Endothelial cell of umbilical vein (primary cell): ENCODE data around the gene CDK12. TPM values are rescaled to one million over a fixed set of nuclear protein-coding genes. Genes with fewer than 3 reads are reported as not detected.

Experiments
- BruUV-seq: library from RNA; stranded (reverse); fragments of 400-500 nt; replicated peaks from 2 replicates; lab custom pipeline; 2021; lab: Mats Ljungman, UMichigan
- CTCF ChIA-PET: fragments of 300-600, 350-600 bp; sonication (Branson Sonifier 250); formaldehyde crosslinking; loops from one replicate; lab custom pipeline; 2021; ENCODE audit warnings: antibody characterized with exemption, inconsistent platforms; lab: Charles Lee
- POLR2A ChIA-PET: fragments of 300-600, 350-600 bp; sonication (Branson Sonifier 250); formaldehyde crosslinking; loops from one replicate; lab custom pipeline; 2021; ENCODE audit warnings: antibody characterized with exemption, inconsistent platforms; lab: Charles Lee
- DNase-seq: peaks from one replicate; pipeline ENCODE4 v3.0.0-alpha.2; 2011; ENCODE audit warnings: low read depth, low spot score
- FAIRE-seq: peaks from 2 replicates; lab custom pipeline; 2011; peaks lifted over from hg19 to GRCh38; lab: Jason Lieb, UNC
- H2AFZ ChIP-seq: 2 replicates; pipeline ENCODE4 v1.6.0; 2012; ENCODE audit warnings: low read depth, low read length, control low read depth, inconsistent platforms
- H3K27ac ChIP-seq: 2 replicates; pipeline ENCODE4 v1.5.1; 2011; ENCODE audit warnings: low read depth, mild to moderate bottlenecking, control low read depth, low read length, moderate library complexity; ENCODE audit not compliant: insufficient read depth
- H3K27me3 ChIP-seq, 2 experiments: 2 replicates each; pipeline versions ENCODE4 v1.6.0 to v1.6.1; 2011; ENCODE audit warnings: low read length in 2 of 2, mixed read lengths in 1 of 2; ENCODE audit not compliant: control insufficient read depth in 2 of 2, insufficient read depth in 2 of 2
- H3K36me3 ChIP-seq, 2 experiments: 2 replicates in 1 of 2; 3 replicates in 1 of 2; pipeline ENCODE4 v1.5.1; 2011; ENCODE audit warnings: low read length in 2 of 2, mild to moderate bottlenecking in 1 of 2, moderate library complexity in 1 of 2; ENCODE audit not compliant: control insufficient read depth in 2 of 2, insufficient read depth in 2 of 2; ENCODE audit errors: extremely low read depth in 1 of 2
- H3K4me1 ChIP-seq: 3 replicates; pipeline ENCODE4 v1.5.1; 2011; ENCODE audit warnings: mild to moderate bottlenecking, low read length; ENCODE audit not compliant: control insufficient read depth, insufficient read depth; ENCODE audit errors: extremely low read depth
- H3K4me2 ChIP-seq: 2 replicates; pipeline ENCODE4 v1.6.1; 2011; ENCODE audit warnings: low read length, control low read depth, mixed read lengths; ENCODE audit not compliant: insufficient read depth
- H3K4me3 ChIP-seq, 3 experiments: fragments of 200-600 bp in 1 of 3; sonication (generic), shearing (Covaris generic) in 1 of 3; replicated peaks in 1 of 3; 2 replicates each; pipeline ENCODE4 v1.5.1; 2011 to 2016; ENCODE audit warnings: control low read depth in 3 of 3, low read length in 3 of 3, mild to moderate bottlenecking in 2 of 3, inconsistent platforms in 1 of 3, low read depth in 1 of 3, moderate library complexity in 1 of 3; ENCODE audit not compliant: insufficient read depth in 1 of 3
- H3K79me2 ChIP-seq: 2 replicates; pipeline ENCODE4 v1.6.0; 2012; ENCODE audit warnings: low read length, inconsistent platforms; ENCODE audit not compliant: control insufficient read depth, insufficient read depth
- H3K9ac ChIP-seq: replicated peaks from 2 replicates; pipeline ENCODE3; 2011; ENCODE audit warnings: low read length, control low read depth; ENCODE audit not compliant: insufficient read depth; ENCODE audit errors: extremely low read depth
- H3K9me1 ChIP-seq: replicated peaks from 3 replicates; pipeline ENCODE4 v1.6.0; 2011; ENCODE audit warnings: mild to moderate bottlenecking, low read length; ENCODE audit not compliant: control insufficient read depth, insufficient read depth; ENCODE audit errors: extremely low read depth
- H3K9me3 ChIP-seq: replicated peaks from 2 replicates; pipeline ENCODE4 v1.5.1; 2012; ENCODE audit warnings: low read length, inconsistent platforms; ENCODE audit not compliant: control insufficient read depth, insufficient read depth
- H4K20me1 ChIP-seq: replicated peaks from 2 replicates; pipeline ENCODE3; 2011; ENCODE audit warnings: mild to moderate bottlenecking, low read length; ENCODE audit not compliant: control insufficient read depth, insufficient read depth; ENCODE audit errors: extremely low read depth
- CTCF ChIP-seq, 2 donors: IDR thresholded peaks; 1 replicate in 1 of 2; 2 replicates in 1 of 2; pipeline ENCODE4 v1.5.1; 2011; ENCODE audit warnings: low read length in 2 of 2, mild to moderate bottlenecking in 2 of 2, moderate library complexity in 2 of 2, control low read depth in 1 of 2, inconsistent platforms in 1 of 2, low read depth in 1 of 2; ENCODE audit not compliant: insufficient read depth in 1 of 2; ENCODE audit errors: extremely low read depth in 1 of 2
- EZH2 ChIP-seq: IDR thresholded peaks from 2 replicates; pipeline ENCODE4 v1.6.1; 2012; ENCODE audit warnings: borderline replicate concordance, low read depth, mild to moderate bottlenecking, moderate library complexity, low read length, inconsistent platforms; ENCODE audit not compliant: severe bottlenecking
- FOS ChIP-seq: IDR thresholded peaks from 2 replicates; pipeline ENCODE4 v1.6.1; 2011; ENCODE audit warnings: mild to moderate bottlenecking, low read length, moderate library complexity, borderline replicate concordance; ENCODE audit not compliant: insufficient read depth
- GATA2 ChIP-seq: IDR thresholded peaks from 2 replicates; pipeline ENCODE4 v1.7.0; 2011; ENCODE audit warnings: low read depth, mild to moderate bottlenecking, moderate library complexity, mixed read lengths, low read length; ENCODE audit not compliant: insufficient read length, insufficient read depth
- JUN ChIP-seq: IDR thresholded peaks from 2 replicates; pipeline ENCODE4 v1.6.1; 2011; ENCODE audit warnings: borderline replicate concordance, low read depth; ENCODE audit not compliant: insufficient read length, insufficient read depth
- MAX ChIP-seq: IDR thresholded peaks from 2 replicates; pipeline ENCODE4 v1.6.1; 2011; ENCODE audit not compliant: insufficient read depth, insufficient read length
- MYC ChIP-seq: IDR thresholded peaks from one replicate; pipeline ENCODE4 v1.6.1; 2011; ENCODE audit warnings: mild to moderate bottlenecking, low read depth, low read length
- POLR2A ChIP-seq: IDR thresholded peaks from 2 replicates; pipeline ENCODE4 v1.6.1; 2012; ENCODE audit warnings: low read depth, mild to moderate bottlenecking, control low read depth, low read length
- POLR2AphosphoS5 ChIP-seq: IDR thresholded peaks from 2 replicates; pipeline ENCODE4 v1.6.1; 2012; ENCODE audit warnings: low read depth, mild to moderate bottlenecking, control low read depth, low read length, moderate library complexity; ENCODE audit not compliant: insufficient read depth
- dilution Hi-C: fragments of 300-500 bp; cut with MboI; formaldehyde crosslinking; loops from one replicate; pipeline ENCODE4 v1.15.0; 2019; ENCODE audit warnings: low sequenced_read_pairs; ENCODE audit not compliant: extremely low pct_ligation_motif_present
- intact Hi-C: fragments of 100-400 bp; cut with micrococcal nuclease; formaldehyde crosslinking; loops from one replicate; pipeline ENCODE4 v1.10.0; 2022
- polyA plus RNA-seq, 4 experiments: library from polyadenylated mRNA; depleted of rRNA in 3 of 4; stranded (reverse) in 3 of 4; unstranded in 1 of 4; fragments of >200 nt; gene quantifications; 2 replicates each; pipeline versions ENCODE4 v1.2.1 to v1.2.3, GENCODE V29; 2011 to 2012; ENCODE audit warnings: missing spikeins in 1 of 4
- total RNA-seq: library from RNA; stranded (reverse); gene quantifications from 2 replicates; pipeline ENCODE4 v1.2.3, GENCODE V29; 2021

CDK12 gene
- total and polyA plus RNA-seq, 2 donors (not counting 3 experiments of a cell fraction or from before 2014, with no cell fraction given), result 14.2 to 55.4 TPM

- Histone ChIP-seq H3K4me3 (no peak overlapping the region), H4K20me1 (no peaks in the 10 kb centered on the region), H2AFZ (no peak overlapping the region), H3K4me2 (no peak overlapping the region), H3K27me3 (no peaks in the 10 kb centered on the region), H3K36me3 (peaks cover 0 to 3% of the 10 kb centered on the region in 2 experiments), H3K9me3 (no peaks in the 10 kb centered on the region), H3K79me2 (no peaks in the 10 kb centered on the region), H3K9me1 (no peaks in the 10 kb centered on the region), H3K4me1 (peaks cover 10% of the 10 kb centered on the region), H3K9ac (no peak overlapping the region), H3K27ac (no peak overlapping the region)
- intact Hi-C loops (no loop called here), dilution Hi-C loops (no loop called here)
- ChIA-PET CTCF (interaction anchor here (1.2 to 1.3 kb wide), 2 partner anchors 12 to 81 kb away, joined by 3 to 6 read pairs; no protein-coding TSS in a partner anchor), POLR2A (no interaction called here)
- no peak for DNase-seq
- no peak for TF ChIP-seq MYC
- FAIRE-seq, result no peak
- no TSS peak for BruUV-seq
These were observed 79.3 kb downstream of the CDK12 start for GRCh38 chr17:39540611-39541010.

DNA sequence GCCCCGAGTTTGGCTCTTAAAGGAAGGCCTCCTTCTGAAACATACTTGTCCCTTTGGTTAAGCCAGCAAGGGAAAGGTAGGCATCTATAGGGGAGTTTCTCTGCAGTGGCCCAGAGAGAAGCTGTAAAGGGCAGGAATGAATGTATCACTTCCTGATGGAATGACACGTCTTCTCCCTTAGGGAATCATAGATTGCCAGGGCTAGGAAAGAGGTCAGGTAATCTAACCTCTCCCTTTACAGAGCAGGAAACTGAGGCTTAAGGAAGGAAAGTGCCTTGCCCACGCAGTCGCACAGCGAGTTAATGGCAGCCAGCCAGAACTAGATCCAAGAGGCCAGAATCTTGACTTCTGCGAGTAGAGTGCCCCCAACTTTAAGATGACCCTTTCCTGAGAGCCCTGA is 80.4 kb downstream of the CDK12 start:
- intact Hi-C loops, result no loop called here
- CTCF ChIA-PET, result interaction anchor here (1.0 to 1.9 kb wide), 2 partner anchors 80 to 82 kb away, joined by 5 read pairs; no protein-coding TSS in a partner anchor

More for the DNA sequence above, 80.4 kb downstream of the CDK12 start:
- H4K20me1 ChIP-seq, result no peaks in the 10 kb centered on the region
- H3K9ac ChIP-seq, result no peak overlapping the region
- no peak overlapping the region for H3K27ac ChIP-seq
- POLR2A ChIA-PET, result no interaction called here
- H3K79me2 ChIP-seq, result no peaks in the 10 kb centered on the region
- H3K9me1 ChIP-seq, result no peaks in the 10 kb centered on the region
- BruUV-seq, result no TSS peak
- dilution Hi-C loops, result no loop called here
- no peaks in the 10 kb centered on the region for H3K27me3 ChIP-seq
- H3K4me1 ChIP-seq, result peaks cover 10% of the 10 kb centered on the region
- FAIRE-seq (peak; percentile 91), DNase-seq (peak; percentile 75)
- H3K4me3 ChIP-seq, result no peak overlapping the region
- TF ChIP-seq FOS (peak; percentile 55), GATA2 (peak; percentile 62), CTCF (IDR thresholded peaks at IDR 0.05; ENCODE audit: extremely low read depth in 1 of 2, insufficient read depth in 1 of 2, low read depth in 1 of 2, low read length in 2 of 2) (no peak), POLR2A (no peak), POLR2AphosphoS5 (peak; percentile 45), MAX (no peak), MYC (no peak), EZH2 (no peak), JUN (no peak)
- no peak overlapping the region for H2AFZ ChIP-seq
- H3K9me3 ChIP-seq, result no peaks in the 10 kb centered on the region
- no peak overlapping the region for H3K4me2 ChIP-seq
- peaks cover 0 to 3% of the 10 kb centered on the region in 2 experiments for H3K36me3 ChIP-seq
